Measurements from ENCODE around the gene CCDC57.

The CCDC57 gene

GRCh38 chr17:82118815-82119380 is 93.7 kb downstream of the CCDC57 start:
- H3K4me3 ChIP-seq (ENCODE audit: low read length) = no peak overlapping the region
- no peak for DNase-seq (ENCODE audit: low read depth)
- TF ChIP-seq CTCF (conservative IDR thresholded peaks at IDR 0.05; ENCODE audit: low read length) = no peak

GRCh38 chr17:82118168-82118814 is 94.4 kb downstream of the CCDC57 start:
- no peak overlapping the region for H3K4me3 ChIP-seq (ENCODE audit: low read length)
- no peak for TF ChIP-seq CTCF (conservative IDR thresholded peaks at IDR 0.05; ENCODE audit: low read length)
- no peak for DNase-seq (ENCODE audit: low read depth)

- DNase-seq (ENCODE audit: low read depth) = no peak
- no peak for TF ChIP-seq CTCF (conservative IDR thresholded peaks at IDR 0.05; ENCODE audit: low read length)
- H3K4me3 ChIP-seq (ENCODE audit: low read length) = no peak overlapping the region
Measured at GRCh38 chr17:82117139-82118090, 95.2 kb downstream of the CCDC57 start.

GRCh38 chr17:82116246-82116645 is 96.4 kb downstream of the CCDC57 start:
- DNase-seq (ENCODE audit: low read depth) = no peak
- H3K4me3 ChIP-seq (ENCODE audit: low read length) = no peak overlapping the region
- no peak for TF ChIP-seq CTCF (conservative IDR thresholded peaks at IDR 0.05; ENCODE audit: low read length)

- TF ChIP-seq CTCF (conservative IDR thresholded peaks at IDR 0.05; ENCODE audit: low read length) = no peak
- H3K4me3 ChIP-seq (ENCODE audit: low read length) = no peak overlapping the region
- DNase-seq (ENCODE audit: low read depth) = no peak
Measured at GRCh38 chr17:82114872-82115271, 97.8 kb downstream of the CCDC57 start.

- DNase-seq (ENCODE audit: low read depth) = no peak
- TF ChIP-seq CTCF (conservative IDR thresholded peaks at IDR 0.05; ENCODE audit: low read length) = no peak
- no peak overlapping the region for H3K4me3 ChIP-seq (ENCODE audit: low read length)
Measured at GRCh38 chr17:82114447-82114846, 98.2 kb downstream of the CCDC57 start.
